Measurements from ENCODE around the gene HEYL.

DNA sequence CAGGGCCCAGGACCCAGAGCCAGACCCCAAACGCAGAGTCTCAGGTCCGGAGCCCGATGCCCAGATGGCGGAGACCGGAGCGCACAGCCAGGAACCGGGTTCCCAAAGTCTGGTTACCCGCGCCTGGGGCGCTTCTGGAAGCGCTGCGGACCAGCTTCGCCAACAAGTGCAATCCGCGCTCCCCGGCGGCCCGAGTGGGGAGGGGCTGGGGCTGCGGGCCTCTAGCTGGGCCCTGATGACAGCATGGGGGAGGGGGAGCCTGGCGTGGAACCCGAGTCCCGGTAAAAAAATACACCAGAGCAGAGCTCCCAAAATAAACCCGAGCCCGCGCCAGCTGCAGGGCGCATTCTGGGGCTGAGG is 32.0 kb upstream of the HEYL start:
- TF ChIP-seq CTCF (IDR thresholded peaks at IDR 0.05) (no peak), POLR2A (IDR thresholded peaks at IDR 0.05) (no peak)

Measured in thyroid gland (tissue), 4 donors.